GM10248 (cell line): ENCODE results near the gene CDC42EP4.
"Not testable (repeated sequence)": the region's sequence is repeated elsewhere in the genome, so short reads cannot be mapped to it uniquely, and the experiment has no call there.

Experiments used
- CTCF ChIA-PET: fragments of 300-600 bp; sonication (Branson Sonifier 250); formaldehyde crosslinking; extraction: SDS; loops from one replicate; lab custom pipeline; 2021; ENCODE audit warnings: antibody characterized with exemption; lab: Yijun Ruan, JAX
- POLR2A ChIA-PET: fragments of 350-650 bp; sonication (Branson Sonifier 250); formaldehyde crosslinking; extraction: SDS; loops from one replicate; lab custom pipeline; 2020; ENCODE audit warnings: antibody characterized with exemption; lab: Yijun Ruan, JAX
- DNase-seq: peaks from one replicate; pipeline ENCODE4 v3.0.0; 2012; ENCODE audit errors: extremely low spot score
- TF ChIP-seq, protein P1 (sequence below): IDR thresholded peaks from 2 replicates; pipeline ENCODE4 v1.5.1; 2012; ENCODE audit warnings: mild to moderate bottlenecking, low read depth; ENCODE audit errors: extremely low read depth, missing control alignments, control extremely low read depth

Gene CDC42EP4

DNA sequence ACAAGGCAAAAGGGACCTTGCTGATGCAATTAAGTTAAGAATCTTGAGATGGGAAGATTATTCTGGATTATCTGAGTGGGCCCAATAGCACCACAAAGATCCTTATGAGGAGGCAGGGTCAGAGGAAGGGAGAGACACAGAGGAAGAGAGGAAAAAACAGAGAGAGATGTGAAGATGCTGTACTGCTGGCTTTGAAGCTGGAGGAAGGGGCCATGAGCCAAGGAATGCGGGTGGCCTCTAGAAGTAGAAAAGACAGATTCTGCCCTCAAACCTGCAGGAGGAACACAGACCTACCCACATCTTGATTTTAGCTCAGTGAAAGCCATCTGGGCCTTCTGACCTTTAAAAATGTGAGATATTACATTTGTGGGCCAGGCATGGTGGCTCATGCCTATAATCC lies 42.0 kb downstream of the CDC42EP4 start:
- TF ChIP-seq, protein P1, sequence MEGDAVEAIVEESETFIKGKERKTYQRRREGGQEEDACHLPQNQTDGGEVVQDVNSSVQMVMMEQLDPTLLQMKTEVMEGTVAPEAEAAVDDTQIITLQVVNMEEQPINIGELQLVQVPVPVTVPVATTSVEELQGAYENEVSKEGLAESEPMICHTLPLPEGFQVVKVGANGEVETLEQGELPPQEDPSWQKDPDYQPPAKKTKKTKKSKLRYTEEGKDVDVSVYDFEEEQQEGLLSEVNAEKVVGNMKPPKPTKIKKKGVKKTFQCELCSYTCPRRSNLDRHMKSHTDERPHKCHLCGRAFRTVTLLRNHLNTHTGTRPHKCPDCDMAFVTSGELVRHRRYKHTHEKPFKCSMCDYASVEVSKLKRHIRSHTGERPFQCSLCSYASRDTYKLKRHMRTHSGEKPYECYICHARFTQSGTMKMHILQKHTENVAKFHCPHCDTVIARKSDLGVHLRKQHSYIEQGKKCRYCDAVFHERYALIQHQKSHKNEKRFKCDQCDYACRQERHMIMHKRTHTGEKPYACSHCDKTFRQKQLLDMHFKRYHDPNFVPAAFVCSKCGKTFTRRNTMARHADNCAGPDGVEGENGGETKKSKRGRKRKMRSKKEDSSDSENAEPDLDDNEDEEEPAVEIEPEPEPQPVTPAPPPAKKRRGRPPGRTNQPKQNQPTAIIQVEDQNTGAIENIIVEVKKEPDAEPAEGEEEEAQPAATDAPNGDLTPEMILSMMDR, result no peak
- CTCF ChIA-PET, result interaction anchor here (0.8 to 1.5 kb wide), 5 partner anchors 9 to 113 kb away, joined by 3 to 11 read pairs (median 5); no protein-coding TSS in a partner anchor
- POLR2A ChIA-PET, result no interaction called here
- no peak for DNase-seq

DNA sequence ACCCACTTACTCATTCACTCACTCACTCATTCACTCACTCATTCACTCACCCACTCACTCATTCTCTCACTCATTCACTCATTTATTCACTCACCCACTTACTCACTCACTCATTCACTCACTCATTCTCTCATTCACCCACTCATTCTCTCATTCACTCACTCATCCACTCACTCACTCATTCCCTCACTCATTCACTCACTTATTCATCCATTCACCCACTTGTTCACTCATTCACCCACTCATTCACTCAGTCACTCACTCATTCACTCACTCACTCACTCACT lies 42.5 kb downstream of the CDC42EP4 start:
- POLR2A ChIA-PET, result no interaction called here
- TF ChIP-seq, protein P1, result no peak
- CTCF ChIA-PET, result interaction anchor here (2.2 kb wide), 1 partner anchor 15 kb away, joined by 9 read pairs; no protein-coding TSS in a partner anchor
- DNase-seq, result no peak

DNA sequence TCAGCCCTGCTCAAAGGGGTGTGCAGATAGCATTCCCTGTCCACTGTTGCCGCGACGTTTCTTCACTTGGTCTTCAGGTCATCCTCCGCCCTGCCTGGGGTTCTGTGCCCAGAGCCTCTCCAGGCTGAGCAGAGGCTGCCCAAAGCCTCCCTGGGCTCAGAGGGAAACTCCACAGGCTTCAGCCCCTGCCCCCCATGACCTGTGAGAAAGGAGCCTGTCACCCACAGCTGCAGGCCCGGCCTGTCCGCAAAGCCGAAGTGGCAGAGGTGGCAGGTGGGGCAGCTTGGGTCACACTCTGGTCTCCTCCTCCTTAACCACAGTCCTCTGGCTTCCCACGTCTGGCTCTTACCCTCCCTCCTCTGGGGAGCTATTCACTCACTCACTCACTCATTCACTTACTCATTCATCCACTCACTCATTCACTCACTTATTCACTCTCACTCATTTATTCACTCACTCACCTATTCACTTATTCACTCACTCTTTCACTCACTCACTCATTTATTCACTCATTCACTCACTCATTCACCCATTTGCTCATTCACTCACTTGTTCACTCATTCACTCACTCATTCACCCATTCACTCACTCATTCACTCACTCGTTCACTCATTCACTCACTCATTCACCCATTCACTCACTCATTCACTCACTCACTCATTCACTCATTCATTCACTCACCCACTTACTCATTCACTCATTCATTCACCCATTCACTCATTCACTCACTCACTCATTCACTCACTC lies 43.0 kb downstream of the CDC42EP4 start:
- POLR2A ChIA-PET, result no interaction called here
- DNase-seq, result no peak
- CTCF ChIA-PET, result interaction anchor here (2.2 kb wide), 1 partner anchor 14 kb away, joined by 9 read pairs; no protein-coding TSS in a partner anchor
- TF ChIP-seq, protein P1, result no peak

DNA sequence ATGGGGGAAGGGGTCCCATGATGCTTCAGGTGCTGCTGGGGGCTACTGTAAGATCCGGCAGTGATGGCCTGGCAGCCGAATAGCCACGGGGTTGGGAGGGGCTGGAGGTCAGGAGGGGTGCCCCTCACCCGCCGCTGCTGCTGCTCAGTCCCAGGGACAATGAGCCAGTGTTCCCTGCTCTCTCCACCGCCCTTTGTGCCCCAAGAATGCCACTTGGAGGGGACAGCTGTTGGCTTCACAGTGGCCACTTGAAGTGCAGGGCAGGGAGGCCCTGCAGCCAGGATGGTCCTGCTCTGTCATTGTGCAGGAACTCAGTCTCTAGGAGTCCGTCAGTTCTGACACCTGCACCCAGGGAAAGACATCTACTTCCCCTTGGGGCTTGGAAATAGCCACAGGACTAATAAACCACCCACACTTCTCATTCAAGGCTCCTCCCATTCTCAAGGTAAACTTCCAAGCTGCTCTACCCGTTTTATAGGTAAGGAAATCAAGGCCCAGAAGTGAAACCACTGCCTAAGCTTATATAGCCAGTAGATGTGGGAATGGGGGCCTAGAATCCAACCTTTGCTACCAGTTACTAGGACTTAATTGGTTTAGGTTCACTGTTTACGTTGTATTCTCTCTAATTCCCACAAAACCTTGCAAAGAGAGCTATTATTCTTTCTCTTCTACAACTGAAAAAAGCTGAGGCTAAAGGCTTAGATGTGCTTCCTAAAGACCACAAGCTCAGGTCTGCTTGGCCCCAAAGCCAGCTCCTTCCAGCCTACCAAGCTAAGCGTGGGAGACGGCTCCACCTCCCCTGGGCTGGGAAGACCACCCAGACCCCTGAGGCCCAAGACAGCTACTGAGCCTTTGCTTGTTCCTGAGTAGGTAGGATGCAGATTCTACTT lies 43.9 kb downstream of the CDC42EP4 start:
- POLR2A ChIA-PET, result no interaction called here
- TF ChIP-seq, protein P1, result no peak
- CTCF ChIA-PET, result interaction anchor here (2.2 kb wide), 1 partner anchor 13 kb away, joined by 9 read pairs; no protein-coding TSS in a partner anchor
- no peak for DNase-seq

DNA sequence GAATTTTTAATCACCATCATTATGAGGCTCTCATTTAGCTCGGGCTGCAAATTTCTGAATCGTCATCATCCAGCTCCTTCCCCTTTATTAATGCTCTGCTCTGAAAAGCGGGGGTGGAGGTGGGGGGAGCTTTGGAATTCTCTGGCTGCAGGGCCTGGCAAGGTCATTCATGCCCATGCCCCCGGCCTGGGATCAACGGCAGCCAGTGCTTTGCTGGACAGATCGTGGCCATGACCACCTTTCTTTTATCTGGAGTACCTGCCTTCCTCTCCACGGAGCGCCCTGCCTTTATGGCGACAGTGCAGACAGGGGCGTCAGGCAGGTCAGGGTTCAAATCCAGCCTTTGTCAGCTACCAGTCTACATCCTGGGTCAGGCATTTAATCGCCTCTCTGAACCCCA lies 45.0 kb downstream of the CDC42EP4 start:
- ChIA-PET CTCF (interaction anchor here (0.8 to 2.1 kb wide), 6 partner anchors 8 to 540 kb away, joined by 3 to 6 read pairs (median 3); no protein-coding TSS in a partner anchor), POLR2A (no interaction called here)
- TF ChIP-seq, protein P1, result no peak
- DNase-seq, result no peak

DNA sequence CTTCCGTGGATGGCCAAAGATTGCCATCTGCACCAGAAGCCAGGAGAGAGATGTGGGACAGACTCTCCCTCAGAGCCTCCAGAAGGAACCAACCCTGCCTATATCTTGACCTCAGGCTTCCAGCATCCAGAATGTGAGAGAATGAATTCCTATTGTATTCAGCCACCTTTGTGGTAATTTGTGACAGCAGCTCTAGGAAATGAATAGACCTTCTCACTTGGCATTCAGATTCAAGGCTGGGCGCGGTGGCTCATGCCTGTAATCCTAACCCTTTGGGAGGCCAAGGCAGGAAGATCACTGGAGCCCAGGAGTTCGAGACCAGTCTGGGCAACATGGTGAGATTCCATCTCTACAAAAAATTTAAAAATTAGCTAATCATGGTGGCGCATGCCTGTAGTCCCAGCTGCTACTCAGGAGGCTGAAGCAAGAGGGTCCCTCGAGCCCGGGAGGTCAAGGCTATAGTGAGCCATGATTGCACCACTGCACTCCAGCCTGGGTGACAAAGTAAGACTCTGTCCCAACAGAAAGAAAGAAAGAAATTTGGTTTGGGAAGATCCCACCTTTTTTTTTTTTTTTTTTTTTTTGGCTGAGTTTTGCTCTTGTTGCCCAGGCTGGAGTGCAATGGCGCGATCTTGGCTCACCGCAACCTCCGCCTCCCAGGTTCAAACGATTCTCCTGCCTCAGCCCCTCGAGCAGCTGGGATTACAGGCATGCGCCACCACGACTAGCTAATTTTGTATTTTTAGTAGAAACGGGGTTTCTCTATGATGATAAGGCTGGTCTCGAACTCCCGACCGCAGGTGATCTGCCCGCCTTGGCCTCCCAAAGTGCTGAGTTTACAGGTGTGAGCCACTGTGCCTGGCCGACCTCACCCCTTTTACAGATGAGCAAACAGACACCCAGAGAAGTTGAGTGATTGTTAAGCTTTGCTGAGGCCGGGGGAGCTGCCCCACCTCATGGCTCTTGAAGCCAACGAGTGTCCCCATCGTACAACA lies 45.9 kb downstream of the CDC42EP4 start:
- ChIA-PET POLR2A (interaction anchor here (0.7 kb wide), 1 partner anchor 279 kb away, joined by 8 read pairs; no protein-coding TSS in a partner anchor), CTCF (interaction anchor here (0.8 to 2.1 kb wide), 8 partner anchors 7 to 539 kb away, joined by 3 to 6 read pairs (median 3); no protein-coding TSS in a partner anchor)
- DNase-seq, result no peak
- TF ChIP-seq, protein P1, result no peak

DNA sequence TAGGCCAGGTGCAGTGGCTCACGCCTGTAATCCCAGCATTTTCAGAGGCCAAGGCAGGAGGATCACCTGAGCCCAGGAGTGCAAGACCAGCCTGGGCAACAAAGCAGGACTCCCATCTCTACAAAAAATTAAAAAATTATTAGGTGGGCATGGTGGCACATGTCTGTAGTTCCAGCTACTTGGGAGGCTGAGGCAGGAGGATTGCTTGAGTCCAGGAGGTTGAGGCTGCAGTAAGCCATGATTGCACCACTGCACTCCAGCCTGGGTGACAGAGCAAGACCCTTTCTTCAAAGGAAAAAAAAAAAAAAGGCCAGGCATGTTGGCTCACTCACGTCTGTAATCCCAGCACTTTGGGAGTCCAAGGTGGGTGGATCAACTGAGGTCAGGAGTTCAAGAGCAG lies 47.4 kb downstream of the CDC42EP4 start:
- POLR2A ChIA-PET, CTCF ChIA-PET, DNase-seq: not testable (repeated sequence)
